Loucy (cell line): ENCODE data around the gene TSR1.

Experiments used
- H2AFZ ChIP-seq: fragments of 200-600 bp; sonication (generic); 2 replicates; pipeline ENCODE4 v1.6.0; 2016; ENCODE audit warnings: antibody characterized with exemption, mild to moderate bottlenecking, low read length, moderate library complexity
- H3F3A ChIP-seq: fragments of 200-600 bp; 2 replicates; pipeline ENCODE4 v1.6.0; 2016; ENCODE audit warnings: antibody characterized with exemption, low read depth, mild to moderate bottlenecking
- H3K27me3 ChIP-seq: fragments of 200-600 bp; sonication (generic); 2 replicates; pipeline ENCODE4 v1.6.1; 2014; ENCODE audit warnings: low read length, mild to moderate bottlenecking; ENCODE audit not compliant: insufficient read depth, poor library complexity, severe bottlenecking
- H3K36me3 ChIP-seq: fragments of 200-600 bp; sonication (generic); 2 replicates; pipeline ENCODE4 v1.6.1; 2016; ENCODE audit warnings: low read length; ENCODE audit not compliant: insufficient read depth
- H3K4me1 ChIP-seq: fragments of 200-600 bp; sonication (generic); 2 replicates; pipeline ENCODE4 v1.5.1; 2014; ENCODE audit warnings: low read length, mild to moderate bottlenecking; ENCODE audit not compliant: insufficient read depth, poor library complexity, severe bottlenecking
- H3K4me2 ChIP-seq: fragments of 200-600 bp; sonication (generic); 2 replicates; pipeline ENCODE4 v1.6.0; 2014; ENCODE audit warnings: antibody characterized with exemption, low read length, low read depth, mild to moderate bottlenecking; ENCODE audit not compliant: poor library complexity, severe bottlenecking
- H3K4me3 ChIP-seq: fragments of 200-600 bp; sonication (generic); 2 replicates; pipeline ENCODE4 v1.5.1; 2014; ENCODE audit warnings: low read length, mild to moderate bottlenecking, mixed read lengths; ENCODE audit not compliant: poor library complexity, severe bottlenecking
- H3K79me2 ChIP-seq: fragments of 200-600 bp; sonication (generic); 2 replicates; pipeline ENCODE4 v1.6.1; 2014; ENCODE audit warnings: low read length; ENCODE audit not compliant: insufficient read depth
- H3K9ac ChIP-seq: fragments of 200-600 bp; sonication (generic); 2 replicates; pipeline ENCODE4 v1.6.0; 2014; ENCODE audit warnings: mild to moderate bottlenecking, low read depth, low read length, moderate library complexity; ENCODE audit not compliant: poor library complexity, severe bottlenecking
- H3K9me2 ChIP-seq: fragments of 200-600 bp; sonication (generic); replicated peaks from 2 replicates; pipeline ENCODE4 v1.6.1; 2016; ENCODE audit warnings: low read depth, low read length, mixed read lengths
- H3K9me3 ChIP-seq: fragments of 200-600 bp; sonication (generic); 2 replicates; pipeline ENCODE4 v1.6.1; 2014; ENCODE audit warnings: mild to moderate bottlenecking, antibody characterized with exemption, low read length, low read depth; ENCODE audit not compliant: insufficient read depth
- H4K20me1 ChIP-seq: fragments of 200-600 bp; sonication (generic); 2 replicates; pipeline ENCODE4 v1.6.0; 2014; ENCODE audit warnings: antibody characterized with exemption, low read length, mild to moderate bottlenecking; ENCODE audit not compliant: insufficient read depth, poor library complexity, severe bottlenecking
- CTCF ChIP-seq: fragments of 200-600 bp; sonication (generic); conservative IDR thresholded peaks from 2 replicates; pipeline ENCODE4 v1.5.1; 2014; ENCODE audit warnings: mild to moderate bottlenecking, antibody characterized with exemption, low read length
- EZH2phosphoT487 ChIP-seq: fragments of 200-600 bp; IDR thresholded peaks from 2 replicates; pipeline ENCODE4 v1.6.1; 2018; ENCODE audit warnings: antibody characterized with exemption, mild to moderate bottlenecking, moderate library complexity, borderline replicate concordance

Gene TSR1

GRCh38 chr17:2376107-2376506 is 39.9 kb upstream of the TSR1 start:
- Histone ChIP-seq H3K79me2 (no peaks in the 10 kb centered on the region), H3K4me2 (no peak overlapping the region), H4K20me1 (no peaks in the 10 kb centered on the region), H3K9ac (no peak overlapping the region), H3K4me3 (no peak overlapping the region), H3K9me2 (no peaks in the 10 kb centered on the region), H2AFZ (no peak overlapping the region), H3F3A (no peaks in the 10 kb centered on the region), H3K27me3 (no peaks in the 10 kb centered on the region), H3K9me3 (no peaks in the 10 kb centered on the region), H3K4me1 (no peaks in the 10 kb centered on the region), H3K36me3 (no peaks in the 10 kb centered on the region)
- TF ChIP-seq EZH2phosphoT487 (no peak), CTCF (no peak)

GRCh38 chr17:2375406-2375805 is 39.1 kb upstream of the TSR1 start:
- no peak overlapping the region for H3K4me2 ChIP-seq
- no peaks in the 10 kb centered on the region for H3K4me1 ChIP-seq
- no peak overlapping the region for H3K9ac ChIP-seq
- no peaks in the 10 kb centered on the region for H3K79me2 ChIP-seq
- H4K20me1 ChIP-seq = no peaks in the 10 kb centered on the region
- H3K27me3 ChIP-seq = no peaks in the 10 kb centered on the region
- H2AFZ ChIP-seq = no peak overlapping the region
- no peaks in the 10 kb centered on the region for H3K9me2 ChIP-seq
- no peaks in the 10 kb centered on the region for H3F3A ChIP-seq
- no peaks in the 10 kb centered on the region for H3K9me3 ChIP-seq
- no peaks in the 10 kb centered on the region for H3K36me3 ChIP-seq
- no peak overlapping the region for H3K4me3 ChIP-seq
- TF ChIP-seq EZH2phosphoT487 = no peak
- TF ChIP-seq CTCF = no peak

GRCh38 chr17:2374549-2375285 is 38.5 kb upstream of the TSR1 start:
- Histone ChIP-seq H3K4me1 (no peaks in the 10 kb centered on the region), H2AFZ (no peak overlapping the region), H3K27me3 (no peaks in the 10 kb centered on the region), H3K9ac (no peak overlapping the region), H3K9me2 (no peaks in the 10 kb centered on the region), H3K9me3 (no peaks in the 10 kb centered on the region), H4K20me1 (no peaks in the 10 kb centered on the region), H3F3A (no peaks in the 10 kb centered on the region), H3K4me2 (no peak overlapping the region), H3K79me2 (no peaks in the 10 kb centered on the region), H3K4me3 (no peak overlapping the region), H3K36me3 (no peaks in the 10 kb centered on the region)
- TF ChIP-seq EZH2phosphoT487 (no peak), CTCF (no peak)
